Measurements from ENCODE around the gene CPED1.

CPED1 gene

DNA sequence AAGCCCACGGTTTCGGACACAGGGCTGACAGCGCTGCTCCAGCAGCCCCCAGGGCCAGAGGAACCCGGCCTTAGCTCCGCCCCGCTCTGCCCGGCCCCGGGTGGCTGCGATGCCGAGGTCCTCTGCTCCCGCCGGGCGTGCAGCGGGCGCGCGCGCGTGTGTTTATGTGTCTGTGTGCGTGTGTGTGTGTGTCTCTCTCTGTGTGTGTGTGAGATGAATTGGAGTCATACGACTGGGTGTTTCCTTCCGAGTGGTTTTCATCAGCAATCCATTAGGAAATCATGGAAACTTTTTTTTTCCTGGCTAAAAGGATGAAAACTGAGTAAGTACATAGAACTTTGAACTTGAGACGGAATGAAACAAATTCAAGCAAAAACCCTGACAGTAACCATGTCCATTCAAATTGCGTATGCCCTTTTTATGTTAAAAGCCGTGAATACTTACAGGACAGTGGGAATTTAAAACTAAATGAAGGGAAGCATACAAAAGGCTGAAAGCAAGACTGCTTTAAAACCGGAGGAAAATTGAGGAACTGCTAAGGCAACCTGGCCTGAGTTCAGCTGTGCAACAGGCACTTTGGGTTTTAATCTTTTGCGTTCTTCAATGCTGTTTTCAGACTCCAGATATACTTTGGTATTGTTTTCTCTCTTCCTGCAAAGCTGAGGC, at the start of gene CPED1:
CPED1 (plus strand) TSS at position 121 of the 666 bp plus-strand sequence. CDS start 911 bp downstream, outside the sequence.
- no peak for DNase-seq

DNA sequence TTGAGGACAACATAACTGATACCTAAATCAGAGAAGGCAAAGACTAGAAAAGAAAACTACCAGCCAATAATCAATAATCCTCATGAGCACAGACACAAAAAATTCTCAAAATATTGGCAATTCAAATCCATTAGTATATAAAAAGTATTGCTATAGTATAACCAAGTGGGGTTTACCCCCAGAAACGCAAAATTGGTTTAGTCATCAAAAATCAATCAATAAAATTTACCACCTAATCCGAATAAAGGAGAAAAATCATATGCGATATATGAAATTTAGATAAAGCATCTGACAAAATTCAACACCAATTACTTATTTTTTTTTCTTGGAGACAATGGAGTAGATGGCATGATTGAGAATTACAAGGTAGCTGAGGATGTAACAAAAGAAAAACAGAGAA, 49.2 kb upstream of the CPED1 start:
- no peak for DNase-seq

DNA sequence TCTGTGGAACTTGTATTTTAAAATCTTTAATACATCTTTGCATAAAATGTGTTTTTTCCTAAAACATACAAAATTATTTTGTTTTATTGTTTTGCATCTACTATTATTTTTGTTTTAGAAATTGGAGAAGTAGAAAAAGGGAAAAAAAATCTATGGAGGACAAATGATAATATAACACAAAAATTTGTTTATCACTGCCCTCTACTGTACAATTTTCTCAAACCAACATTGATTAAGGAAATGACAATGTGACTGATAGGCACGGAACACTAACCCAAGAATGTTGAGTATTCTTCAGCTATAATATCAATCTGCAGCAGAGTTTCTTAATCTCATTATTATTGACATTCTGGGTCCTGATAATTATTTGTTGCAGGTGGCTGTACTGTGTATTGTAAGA, 47.4 kb upstream of the CPED1 start:
- peak; percentile 28 for DNase-seq

DNA sequence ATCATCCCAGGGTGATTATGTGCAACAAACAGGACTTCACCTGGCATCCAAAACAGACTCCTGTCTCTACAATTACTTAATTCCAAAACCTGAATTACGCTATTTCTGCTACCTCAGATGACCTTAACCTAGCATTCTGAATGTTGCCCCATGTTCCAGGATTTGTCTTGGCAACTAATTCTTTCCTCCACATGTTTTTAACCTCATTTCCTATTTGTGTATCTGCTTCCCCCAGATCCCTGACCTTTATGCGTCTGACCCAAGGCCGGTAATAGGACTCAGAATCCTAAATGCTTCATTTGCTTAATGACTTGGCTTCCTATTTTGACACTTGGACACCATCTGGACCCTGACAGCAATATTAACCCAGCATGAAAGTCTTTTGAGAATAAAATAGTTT, 46.7 kb upstream of the CPED1 start:
- DNase-seq: no peak

DNA sequence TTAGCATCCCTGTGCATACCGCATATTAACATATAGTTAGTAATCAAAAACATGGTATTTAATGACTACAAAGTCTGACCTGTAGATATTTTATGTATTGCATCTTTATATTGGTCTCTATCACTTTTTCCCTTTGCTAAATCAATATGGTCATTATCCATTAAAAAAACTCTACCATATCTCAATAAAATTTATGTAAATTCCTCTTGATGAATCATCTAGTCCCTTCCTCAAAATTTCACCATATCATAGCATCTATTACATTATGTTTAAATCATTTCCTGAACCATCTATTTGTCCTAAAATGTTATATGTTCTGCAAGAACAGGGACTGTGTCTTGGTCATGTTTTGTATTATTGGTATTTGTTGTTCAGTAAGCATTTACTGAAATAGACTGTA, 45.6 kb upstream of the CPED1 start:
- DNase-seq: no peak

DNA sequence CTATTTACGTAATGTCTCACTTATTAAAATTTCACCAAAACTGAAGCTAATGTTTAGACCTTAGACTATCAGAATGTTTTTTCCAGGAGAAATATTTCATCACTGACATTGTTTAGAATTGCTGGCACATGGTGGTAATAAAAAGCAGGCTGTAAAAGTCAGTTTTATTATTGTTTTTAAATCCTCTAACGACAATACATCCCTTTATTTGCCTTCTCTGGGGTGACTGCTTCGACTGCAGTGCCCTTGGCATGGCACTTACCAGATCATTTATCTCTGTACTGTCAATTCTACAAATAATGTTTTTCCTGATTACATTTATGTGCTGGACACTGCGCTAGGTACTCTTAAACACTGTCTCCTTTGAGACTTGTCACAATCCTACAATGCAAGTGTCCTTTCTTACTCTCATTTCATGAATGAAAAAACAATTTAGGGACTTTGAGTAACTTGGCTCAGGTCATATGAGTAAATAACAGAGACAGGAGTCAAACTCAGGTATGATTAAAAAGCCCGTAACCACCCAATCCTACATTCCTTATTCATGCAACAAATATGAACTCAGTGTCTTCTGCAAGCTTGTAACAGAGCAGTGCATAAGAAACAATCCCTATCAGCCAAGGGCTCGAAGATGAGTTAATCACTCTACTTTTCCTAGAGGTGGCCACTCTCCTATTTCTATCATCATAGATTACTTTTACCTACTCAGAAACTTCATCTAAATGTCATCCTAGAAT, 43.5 kb upstream of the CPED1 start:
- DNase-seq: no peak

DNA sequence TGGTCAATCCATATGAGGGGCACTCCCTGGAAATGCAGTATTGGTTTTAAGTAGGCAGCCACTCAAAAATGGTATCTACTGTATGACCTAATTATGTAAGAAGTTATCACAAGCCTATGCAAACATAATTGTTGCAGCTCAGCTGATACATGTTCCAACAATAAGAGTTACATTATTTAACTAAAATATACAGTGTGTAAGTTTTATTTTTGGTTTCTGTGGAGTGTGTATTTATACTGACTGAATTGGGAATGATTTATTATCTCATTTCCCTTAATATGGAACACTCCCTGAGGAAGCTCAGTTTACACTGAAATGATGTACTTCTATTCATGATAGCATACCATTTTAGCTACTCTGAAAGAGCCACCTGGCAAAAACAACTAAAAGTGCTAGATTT, 40.5 kb upstream of the CPED1 start:
- no peak for DNase-seq

DNA sequence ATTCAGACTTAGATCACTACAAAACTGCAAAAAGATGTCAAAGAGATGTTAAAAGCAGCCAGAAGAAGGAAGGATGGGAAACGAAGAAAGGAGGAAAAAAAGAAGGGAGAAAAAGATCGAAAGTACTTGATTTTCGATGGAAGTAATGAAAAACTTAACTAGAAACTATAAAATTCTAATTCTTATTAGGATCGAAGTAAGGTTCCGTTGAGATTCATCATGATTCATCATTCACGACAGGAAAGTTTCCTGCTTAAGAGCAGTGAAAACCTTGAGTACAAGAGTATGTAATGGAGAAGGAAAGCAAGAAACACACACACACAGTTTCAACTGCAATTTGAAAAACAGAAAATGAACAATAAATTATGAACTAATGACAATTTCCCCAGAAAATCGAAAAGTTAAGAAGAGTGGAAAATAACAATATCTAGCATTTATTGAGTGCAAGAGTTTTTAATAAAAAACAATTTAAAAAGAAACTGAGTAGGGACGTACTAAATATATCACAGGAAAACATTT, 39.1 kb upstream of the CPED1 start:
- DNase-seq: no peak

DNA sequence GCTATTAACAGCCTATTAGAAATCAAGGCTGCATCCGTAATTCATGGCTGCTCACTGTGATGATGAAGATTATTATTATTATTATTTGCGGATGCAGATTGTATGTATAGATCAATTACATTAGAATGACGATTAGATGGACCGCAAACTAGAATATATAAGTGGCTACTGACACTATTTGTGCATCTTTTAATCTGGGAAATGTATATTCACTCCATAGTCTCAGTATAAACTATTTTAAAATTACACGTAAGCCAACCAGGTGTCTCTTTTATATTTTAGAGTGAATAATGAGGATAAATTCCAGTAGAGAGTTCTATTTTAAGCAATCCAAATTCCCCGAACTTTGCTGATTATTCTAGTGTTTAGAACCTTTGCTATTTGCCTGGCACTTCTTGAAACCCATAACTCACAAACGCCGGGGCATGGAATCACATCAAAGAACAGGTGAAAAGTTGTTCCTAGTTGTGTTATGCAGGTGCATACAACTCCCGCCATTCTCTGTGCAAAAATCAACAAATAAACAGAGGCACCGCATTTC, 38.4 kb upstream of the CPED1 start:
- DNase-seq: no peak

DNA sequence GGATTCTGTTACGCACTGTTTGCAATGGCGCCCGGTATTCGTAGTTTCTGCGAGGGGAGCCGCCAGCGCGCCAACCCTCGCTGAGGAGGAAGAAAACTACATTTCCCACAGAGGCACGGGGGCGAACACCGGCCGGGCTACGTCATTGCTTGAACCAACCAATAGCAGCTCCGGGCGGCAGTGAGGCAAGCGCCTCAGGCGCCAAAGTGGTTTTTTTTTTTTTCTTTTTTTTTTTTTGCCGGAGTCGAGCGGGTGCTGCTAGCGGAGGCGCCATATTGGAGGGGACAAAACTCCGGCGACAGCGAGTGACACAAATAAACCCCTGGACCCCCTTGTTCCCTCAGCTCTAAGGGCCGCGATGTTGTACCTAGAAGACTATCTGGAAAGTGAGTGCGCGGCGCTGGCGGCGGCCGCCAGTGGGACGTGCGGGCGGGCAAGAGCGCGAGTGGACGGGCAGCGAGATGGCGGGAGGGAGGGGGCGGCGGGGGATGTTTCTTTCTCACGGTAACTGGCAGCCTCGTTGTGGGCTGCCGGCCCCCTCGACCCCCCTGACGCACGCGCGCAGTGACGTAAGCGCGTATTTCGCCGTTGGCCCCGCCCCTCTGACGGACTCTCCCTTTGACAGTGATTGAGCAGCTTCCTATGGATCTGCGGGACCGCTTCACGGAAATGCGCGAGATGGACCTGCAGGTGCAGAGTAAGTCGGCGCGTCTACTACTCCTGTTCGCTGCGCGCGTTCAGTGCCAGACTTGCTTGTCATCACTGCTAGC, 37.8 kb upstream of the CPED1 start, which contains the start of gene ING3:
ING3 (plus strand) TSS at position 239 of the 770 bp plus-strand sequence; CDS start at position 359, 120 bp downstream.
- peak; percentile 95 for DNase-seq

DNA sequence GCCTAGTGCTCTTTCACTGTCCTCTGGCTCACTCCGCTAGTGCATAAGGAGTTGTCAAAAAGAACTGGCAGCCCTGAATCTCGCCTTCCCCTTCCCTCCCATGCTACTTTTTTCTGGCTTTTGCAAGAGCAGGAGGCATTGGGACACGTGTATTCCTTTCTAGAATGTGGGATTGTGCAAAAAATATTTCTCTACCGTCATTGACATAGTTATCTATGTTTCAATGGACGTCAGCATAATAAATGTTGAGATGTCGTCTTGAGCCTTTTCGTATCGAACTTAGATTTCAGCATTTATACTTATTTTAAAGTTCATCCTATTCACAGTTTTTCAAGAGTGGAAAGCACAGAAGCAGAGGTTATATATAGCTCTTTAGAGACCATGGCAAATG, 37.2 kb upstream of the CPED1 start:
- no peak for DNase-seq

DNA sequence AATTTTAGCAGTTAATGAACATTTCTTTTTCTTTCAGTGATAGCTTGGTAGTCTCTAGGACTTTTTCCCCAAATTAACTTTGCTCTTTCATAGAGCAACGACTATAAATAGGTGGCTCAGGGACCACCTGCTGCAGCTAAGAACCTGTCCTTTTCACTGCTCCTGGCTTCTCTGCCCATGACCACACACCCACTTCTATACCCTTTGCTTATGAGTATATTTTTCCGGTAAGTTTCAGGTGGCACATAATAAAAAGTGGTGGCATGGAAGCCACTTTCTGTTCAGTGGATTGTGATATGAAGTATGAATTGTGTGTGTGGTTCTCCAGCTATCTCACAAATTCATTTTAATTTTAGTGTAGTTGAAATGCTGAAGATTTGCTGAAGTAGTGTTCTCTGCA, 36.7 kb upstream of the CPED1 start:
- DNase-seq: no peak

DNA sequence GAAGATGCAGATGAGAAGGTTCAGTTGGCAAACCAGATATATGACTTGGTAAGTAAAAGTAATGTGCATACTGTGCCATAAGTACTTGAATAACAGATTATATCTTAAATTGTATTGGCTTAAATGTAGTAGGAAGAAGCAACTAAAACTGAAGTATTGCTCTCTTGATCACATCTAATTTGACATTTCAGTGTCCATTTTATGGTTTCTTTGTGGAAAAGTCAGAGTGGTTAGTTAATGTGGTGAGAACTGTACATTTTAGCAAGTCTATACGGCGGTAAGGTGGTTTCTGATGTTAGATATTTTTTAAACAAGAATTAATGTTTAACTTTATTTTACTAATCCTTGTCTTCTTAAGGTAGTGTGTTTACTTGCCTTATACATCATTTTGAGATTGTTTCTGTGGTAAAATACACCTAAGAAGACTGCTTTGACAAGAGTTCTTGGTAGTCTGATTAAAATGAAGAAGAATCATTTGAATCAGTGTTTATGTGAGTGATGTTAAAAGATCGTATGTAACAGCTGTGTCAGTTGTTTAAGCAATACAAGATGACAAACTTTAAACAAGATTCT, 32.8 kb upstream of the CPED1 start:
- no peak for DNase-seq

DNA sequence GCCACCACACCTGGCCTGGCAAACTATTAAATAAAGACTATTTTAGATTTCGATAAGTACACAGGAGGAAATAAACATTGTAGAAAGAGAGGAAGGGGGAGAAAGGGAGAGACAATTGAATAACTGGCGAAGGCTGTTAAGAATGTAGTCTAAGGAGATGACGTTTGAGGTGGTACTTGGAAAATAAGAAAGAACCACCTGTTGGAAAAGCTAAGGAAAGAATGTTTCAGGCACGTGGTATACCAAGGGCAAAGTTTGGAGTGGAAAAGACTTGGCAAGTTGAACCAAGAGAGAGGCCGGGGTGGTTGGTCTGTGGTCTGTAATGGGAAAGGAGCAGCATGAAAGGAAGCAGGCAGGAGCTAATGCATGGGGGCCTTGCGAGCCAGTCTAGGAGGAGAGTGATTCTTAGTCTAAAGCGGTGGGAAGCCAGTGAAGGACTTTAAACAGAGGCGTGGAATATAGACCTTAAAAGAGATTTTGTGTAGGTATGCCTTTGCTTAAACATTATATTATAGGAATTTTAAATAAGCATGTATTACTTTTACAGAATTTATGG, 28.5 kb upstream of the CPED1 start:
- no peak for DNase-seq

DNA sequence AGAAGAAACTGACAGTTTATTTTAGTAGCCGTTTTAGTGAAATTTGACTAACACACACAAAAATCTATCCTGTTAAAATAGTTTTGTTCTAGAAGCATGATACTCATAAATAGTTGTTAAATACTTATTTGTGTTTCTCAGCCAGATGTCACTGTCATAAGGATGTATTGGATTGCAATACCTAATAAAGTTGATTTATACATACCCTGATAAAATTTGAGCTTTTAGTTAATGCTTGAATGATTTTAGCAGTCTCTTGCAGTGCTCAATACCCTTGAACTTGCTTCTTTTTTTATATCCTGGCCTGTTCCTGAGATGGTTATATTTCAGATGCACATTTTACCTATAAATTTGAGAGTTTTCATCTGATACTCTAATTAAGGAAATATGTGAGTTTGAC, 27.8 kb upstream of the CPED1 start:
- DNase-seq: no peak

DNA sequence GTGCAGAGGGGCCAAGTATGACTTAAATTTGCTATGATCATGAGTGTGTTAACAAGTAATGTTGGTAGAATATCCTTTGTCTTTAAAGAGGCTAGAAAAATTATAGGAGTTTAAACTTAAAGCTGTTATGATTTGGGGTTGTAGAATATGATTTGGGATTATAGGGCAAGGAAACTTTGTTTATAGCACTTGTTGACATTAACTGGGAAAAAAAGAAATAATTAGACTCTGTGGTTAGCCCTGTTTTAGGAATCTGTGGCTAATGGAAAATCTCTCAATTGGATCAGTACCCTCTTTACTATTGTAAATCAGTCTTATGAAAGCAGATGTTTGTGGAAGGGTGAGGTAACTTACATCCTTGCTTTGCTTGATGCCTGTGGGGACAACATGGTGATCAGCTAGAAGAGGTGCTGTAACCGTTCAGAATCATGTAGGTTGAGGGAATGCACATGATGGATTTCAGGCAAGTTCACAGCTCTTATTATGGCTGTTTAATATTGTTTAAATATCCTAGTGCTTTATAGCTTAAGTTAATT, 26.8 kb upstream of the CPED1 start:
- DNase-seq: no peak

DNA sequence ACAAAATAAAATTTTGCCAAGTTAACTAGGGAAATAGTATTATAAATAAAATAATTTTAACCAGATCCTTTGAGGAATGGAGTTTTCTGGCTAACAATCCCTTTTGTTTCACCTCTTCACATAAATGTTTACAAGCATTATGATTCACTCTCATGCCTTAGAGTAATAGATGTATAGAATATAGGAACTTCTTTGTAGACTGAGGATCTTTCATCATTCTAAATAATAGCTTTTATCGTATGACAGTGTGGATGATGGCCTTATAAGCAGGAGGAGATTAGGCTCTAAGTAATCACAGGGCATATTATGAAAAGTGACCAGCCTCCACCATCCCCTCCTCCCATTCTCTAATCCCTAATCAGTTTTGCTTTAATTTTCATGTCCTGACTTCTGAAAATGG, 24.4 kb upstream of the CPED1 start:
- DNase-seq: no peak

DNA sequence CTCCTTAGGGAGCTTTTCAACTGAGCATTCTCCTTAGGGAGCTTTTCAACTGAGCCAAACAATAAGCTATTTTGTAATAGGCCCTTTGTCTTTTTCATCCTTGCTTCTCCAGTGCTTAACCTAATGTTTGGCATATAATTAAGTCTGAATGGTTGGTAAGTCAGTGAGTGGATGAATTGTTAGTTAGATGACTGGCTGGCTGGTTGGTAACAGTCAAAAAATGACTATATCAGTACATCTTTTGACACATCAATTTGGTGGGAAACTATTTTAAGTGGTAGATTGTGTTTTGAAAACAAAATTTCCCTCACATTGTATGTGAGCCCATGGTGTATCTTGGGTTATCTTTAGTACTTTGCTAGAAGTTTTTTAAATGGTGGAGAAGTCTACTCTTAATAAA, 21.6 kb upstream of the CPED1 start:
- DNase-seq: no peak

DNA sequence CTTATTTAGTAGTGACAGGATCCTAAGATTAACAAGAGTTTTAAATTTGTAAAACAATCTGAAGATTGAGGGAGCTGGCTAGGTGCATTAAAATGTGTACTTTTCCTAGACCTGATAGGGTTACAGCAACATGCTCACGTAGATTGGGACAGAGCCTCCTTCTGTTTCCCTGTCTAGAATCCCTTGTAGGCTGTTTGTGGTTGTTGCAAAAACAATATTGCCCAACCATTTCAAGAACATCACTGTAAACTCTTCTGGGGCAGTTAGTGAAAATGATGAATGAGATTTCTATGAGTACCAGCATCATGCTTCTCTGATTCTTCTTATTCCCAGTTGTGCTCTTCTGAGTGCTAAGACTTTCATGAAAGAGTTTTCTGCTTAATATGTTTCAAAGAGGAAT, 14.7 kb upstream of the CPED1 start:
- DNase-seq: no peak

DNA sequence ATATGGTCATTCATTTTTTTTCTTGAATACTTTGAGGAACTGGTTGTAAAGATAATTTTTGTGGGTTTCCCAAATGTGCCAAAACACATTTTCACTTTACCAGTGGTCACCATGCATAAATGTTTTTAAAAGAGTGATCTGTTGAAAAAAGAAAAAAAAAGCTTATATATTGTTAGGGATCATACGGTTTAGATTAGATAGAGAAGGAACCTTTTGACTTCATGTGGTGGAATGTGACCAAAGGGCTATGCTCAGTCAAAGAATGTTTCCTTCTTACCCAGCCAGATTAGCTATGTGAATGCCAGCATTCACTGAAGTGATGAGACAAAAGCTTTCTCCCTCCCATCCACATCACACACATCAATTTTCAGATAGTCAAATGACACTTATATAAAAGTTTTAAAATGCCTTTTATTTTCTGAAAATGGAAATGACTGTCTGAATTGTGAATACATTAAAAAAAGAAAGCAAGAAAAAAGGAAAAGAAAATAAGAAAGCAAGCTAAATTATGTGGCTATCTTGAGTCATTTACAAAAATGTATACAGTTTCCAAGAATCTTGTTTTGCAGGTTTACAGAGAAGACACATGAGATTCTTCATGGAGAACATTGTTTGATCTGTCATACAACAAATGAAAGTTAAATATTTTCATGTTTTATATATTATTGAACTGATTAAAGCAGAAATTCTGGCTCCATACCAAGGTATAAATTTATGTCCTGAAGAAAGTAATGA, 8.6 kb upstream of the CPED1 start:
- no peak for DNase-seq

DNA sequence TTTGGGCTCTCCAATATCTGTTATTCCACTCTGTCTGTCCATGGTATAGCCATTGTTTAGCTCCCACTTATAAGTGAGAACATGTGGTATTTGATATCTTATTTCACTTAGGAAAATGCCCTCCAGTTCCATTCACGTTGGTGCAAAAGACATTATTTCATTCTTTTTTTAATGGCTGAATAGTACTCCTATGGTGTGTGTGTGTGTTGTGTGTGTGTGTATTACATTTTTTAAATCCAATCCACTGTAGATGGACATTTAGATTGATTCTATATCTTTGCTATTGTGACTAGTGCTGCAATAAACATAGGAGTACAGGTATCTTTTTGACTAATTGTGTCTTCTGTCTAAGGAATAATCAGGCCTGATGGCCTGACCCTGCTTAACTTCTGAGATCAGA, 7.4 kb upstream of the CPED1 start:
- DNase-seq: no peak

Data from kidney glomerular epithelial cell (primary cell).